GM21390 (cell line): Measurements from ENCODE around the gene NACAD.
A peak's percentile ranks its signal among the peaks of the same experiment; 100 is the strongest.

Experiments used
- ATAC-seq: cut with Tn5 transposase; IDR thresholded peaks from one replicate; pipeline ENCODE4 v1.9.1; 2021; ENCODE audit not compliant: unreplicated experiment

NACAD gene

GRCh38 chr7:45088821-45089340 lies at the start of gene NACAD:
Gene NACAD (minus strand): TSS chr7:45088969. CDS start chr7:45088894, 75 bp downstream.
- ATAC-seq: no peak

DNA sequence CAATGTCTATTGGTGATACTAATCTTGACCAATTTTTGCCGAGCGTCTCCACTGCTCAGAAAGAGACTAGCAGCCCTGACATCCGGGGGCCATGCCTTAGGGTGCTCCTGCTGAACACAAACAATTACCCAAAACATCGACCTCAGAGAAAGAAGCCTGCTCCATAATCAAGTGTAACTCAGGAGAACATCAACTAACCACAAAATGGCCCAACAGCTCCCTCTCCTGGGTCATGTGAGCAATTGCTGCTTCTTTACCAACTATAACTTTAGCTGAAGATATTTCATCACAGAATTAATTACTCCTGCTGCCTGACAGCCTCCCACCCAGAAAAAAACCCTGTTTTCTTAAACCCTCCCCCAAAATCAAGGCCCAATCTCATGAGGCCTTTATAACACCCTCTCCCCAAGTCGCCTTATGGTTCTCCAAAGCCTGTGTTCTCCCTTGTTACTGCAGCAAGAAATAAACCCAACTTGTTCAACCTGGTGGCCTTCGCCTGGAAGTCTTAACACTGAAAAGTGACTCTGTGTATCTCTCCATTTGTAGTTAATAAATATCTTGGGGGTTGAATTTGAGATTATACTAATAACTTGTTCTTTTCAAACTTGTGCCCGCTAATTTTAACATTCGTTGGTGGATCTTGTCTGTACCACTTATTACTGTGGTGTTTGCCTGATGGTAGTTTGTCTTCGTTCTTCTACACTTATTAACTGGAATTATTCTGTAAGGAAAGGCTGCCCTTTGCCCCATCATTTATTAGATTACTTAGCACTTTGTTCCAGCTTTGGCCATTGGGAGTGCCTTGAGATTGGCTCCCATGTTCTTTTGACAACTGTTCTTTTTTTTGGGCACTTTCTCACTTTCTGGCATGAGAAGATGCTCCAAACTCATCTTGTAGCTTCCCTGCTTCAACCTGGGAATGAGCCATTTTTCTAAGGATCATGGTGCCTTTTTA lies 47.6 kb upstream of the NACAD start:
- ATAC-seq: peak; percentile 69

GRCh38 chr7:45133877-45134276 lies 45.1 kb upstream of the NACAD start:
- ATAC-seq: no peak

DNA sequence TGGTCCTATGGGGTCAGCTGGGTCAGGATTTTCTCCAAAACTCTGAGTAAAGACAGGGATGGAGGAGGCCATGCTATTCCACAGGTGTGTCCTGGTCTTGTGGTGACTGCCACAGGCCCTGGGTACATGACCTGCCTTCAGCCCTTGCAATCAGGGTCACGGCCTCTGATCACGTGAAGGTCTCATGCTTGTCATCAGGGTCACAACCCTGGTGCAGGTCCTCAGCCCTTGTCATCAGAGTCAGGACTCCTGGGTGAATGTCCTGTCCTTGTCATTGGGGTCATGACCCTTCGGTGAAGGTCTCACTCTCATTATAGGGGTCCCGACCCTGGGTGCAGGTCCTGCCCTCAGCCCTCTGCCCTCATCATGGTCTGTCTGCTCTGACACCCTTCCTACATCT lies 44.6 kb upstream of the NACAD start:
- ATAC-seq: no peak

- no peak for ATAC-seq
These were observed 44.0 kb upstream of the NACAD start for GRCh38 chr7:45132708-45133320.

GRCh38 chr7:45131891-45132290 lies 43.1 kb upstream of the NACAD start:
- no peak for ATAC-seq

DNA sequence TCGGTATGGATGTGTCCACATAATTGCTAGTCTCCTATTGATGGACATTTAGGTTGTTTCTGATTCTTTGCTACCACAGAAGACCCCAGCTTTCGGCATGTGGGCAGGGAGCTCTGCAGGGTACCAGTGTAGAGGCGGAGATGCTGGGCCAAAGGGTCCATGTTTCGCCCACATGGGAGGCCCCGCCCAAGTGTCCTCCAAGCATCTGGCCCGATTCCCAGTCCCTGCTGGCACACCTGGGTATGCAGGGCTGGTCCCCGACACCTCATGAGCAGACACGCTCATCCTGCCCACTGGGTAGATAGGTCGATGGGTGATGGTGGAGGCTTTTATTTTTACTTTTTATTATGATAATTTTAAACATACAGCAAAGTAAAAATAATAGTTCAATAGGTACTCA lies 42.1 kb upstream of the NACAD start:
- no peak for ATAC-seq

DNA sequence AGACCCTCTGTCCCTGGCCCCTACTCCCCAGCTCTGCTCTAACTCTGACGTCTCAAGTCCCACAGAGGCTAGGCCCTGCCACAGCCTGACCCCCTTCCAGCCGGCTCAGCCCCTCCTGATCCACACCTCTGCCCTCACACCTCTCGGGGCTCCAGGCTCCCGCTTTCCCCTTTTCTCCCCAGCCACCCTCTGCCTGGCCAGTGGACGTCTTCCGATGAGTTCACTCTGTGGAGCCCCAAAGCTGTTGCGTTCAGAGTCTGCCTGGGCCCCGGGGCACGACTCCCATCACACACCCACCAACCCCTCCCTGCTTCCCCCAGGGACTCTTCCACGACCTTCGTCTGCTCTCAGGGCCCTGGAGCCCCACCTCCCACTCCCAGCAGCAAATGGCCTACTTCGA lies 41.1 kb upstream of the NACAD start:
- no peak for ATAC-seq

DNA sequence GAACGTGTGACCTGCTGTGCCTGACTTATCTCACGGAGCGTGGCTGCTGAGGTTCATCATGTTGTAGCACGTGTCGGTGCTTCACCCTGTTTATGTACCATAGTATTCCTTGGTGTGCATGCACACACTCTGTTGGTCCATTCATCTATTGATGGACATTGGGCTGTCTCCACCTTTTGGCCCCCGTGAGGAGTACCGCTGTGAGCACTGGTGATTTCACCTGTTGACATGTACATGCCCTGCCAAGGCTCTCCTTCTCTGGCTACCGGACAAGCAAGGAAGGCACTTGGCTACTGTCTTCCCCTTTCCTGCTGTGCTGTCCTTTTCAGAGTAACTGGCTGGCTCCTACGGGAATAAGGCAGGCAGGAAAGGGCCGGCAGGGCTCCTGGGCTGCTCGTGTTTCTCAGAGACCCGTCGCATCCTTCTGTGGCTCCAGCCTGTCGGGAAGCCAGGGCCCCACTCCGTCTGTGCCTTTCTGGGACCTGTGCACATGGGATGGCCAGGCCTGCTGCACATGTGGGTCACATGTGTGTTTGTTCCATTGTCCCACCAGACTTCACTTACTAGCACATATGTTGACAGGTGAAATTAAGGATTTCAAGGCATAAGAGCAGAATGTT lies 40.5 kb upstream of the NACAD start:
- no peak for ATAC-seq

- no peak for ATAC-seq
These were observed 38.2 kb upstream of the NACAD start for GRCh38 chr7:45126920-45127319.

DNA sequence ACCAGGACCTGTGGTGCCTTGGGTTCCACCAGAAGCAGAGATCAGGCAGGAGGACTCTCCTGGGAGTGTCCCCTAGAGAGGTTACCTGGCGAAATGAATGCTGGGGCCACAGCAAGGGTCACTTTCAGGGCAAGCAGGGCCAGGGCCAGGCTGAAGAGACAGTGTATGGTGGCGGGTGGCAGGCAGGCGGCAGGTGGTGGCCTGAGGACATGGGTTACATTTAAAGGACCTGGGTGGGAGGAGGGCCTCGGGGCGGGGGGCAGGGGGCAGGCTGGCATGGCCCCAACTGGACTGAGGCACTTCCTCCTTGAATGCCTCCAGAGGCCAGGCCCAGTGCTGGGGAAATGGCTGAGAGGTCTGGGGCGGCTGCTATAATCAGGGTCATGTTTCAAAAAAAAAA lies 37.4 kb upstream of the NACAD start:
- no peak for ATAC-seq

DNA sequence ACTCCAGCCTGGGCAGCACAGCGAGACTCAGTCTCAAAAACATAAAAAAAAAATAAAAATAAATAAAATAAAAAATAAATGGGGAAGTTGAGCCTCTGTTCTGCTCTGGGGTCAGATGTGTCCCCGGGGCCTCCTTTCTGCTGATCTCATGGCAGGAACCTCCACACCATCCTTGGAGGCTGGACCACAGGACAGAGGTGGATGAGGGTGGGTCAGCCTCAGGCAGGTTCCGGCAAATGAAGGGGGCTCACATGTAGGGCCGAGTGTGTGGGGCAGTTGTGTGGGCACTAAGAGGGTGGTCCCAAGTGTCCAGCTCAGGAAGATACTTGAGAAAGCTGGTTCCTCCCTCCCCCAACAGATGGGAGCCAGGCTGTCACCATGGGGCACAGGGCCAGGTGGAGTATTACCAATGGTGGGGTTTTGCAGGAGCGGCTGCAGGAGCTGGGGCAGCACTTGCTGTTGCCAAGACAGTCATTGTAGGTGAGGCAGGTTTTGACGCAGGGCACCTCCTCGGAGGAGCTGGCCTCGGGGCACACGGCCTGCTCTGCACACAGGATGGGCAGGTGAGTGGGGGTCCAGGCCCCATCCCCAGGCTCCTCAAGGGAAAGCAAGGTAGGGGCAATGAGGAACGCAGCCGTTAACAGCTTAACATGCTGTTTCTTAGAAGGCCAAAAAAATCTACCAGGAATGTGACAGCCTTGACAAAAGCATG lies 36.6 kb upstream of the NACAD start:
- no peak for ATAC-seq

- ATAC-seq: no peak
These were observed 35.3 kb upstream of the NACAD start for GRCh38 chr7:45123913-45124710.

DNA sequence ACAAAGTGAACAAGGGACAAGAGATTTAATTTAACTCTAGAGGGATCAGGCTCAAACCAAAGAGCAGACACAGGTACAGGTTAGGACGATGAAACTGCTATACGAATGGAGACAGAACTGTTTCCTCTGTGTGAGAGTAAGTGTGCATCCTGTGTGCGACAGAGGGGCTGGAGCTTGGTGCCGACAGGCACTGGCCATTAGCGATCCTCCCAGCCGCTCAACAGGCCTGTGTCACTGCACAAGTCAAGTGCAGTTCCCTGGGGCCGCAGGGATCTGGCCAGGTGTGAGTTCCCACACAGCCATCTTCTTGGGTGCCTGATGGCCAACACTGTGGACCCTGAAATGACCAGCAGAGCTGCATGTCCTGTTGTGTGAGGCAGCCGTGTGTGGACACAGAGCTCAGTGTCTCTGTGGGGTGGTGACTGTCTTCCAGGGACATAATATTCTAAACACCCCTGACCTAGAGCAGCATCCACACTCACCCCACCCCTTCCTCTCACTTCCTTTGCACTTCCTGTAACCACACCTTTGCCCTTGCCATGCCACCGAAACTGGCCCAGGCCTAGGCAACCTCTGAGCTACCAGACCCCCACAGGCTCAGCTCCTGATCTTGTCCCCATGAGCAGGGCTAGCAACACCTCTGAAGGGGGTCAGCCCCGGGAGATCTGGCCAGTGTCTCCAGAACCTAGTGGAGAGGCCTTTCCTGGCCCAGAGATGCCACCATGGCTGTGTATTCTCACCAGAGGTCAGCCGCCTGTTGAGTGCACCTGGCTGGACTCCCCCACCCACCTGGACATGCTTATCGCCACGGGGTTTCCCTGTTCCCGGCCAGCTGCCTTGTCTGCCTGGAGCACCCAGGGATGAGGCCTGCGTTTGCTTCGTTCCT lies 34.4 kb upstream of the NACAD start:
- no peak for ATAC-seq

GRCh38 chr7:45119550-45119949 lies 30.8 kb upstream of the NACAD start:
- no peak for ATAC-seq

DNA sequence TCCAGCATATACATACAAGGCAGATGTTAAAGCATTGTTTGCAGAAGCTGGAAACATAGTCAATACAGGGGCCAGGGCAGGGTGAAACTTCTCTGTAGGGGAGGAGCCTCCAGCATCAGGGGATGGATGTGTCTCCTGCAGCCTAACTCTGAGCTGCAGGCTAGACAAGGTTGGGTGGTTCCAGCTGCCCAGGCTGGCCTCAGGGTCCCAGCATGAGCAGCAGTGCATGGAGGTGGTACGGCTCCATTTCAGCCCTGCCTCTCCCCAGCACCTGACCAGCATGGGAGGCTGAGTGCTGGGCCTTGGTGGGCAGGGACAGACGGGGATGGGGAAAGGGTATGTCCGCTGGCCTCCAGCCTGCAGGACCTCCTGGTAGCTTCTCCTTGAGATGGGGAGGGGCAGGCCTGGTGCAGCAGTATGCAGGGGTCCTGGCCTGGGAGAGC lies 30.1 kb upstream of the NACAD start:
- no peak for ATAC-seq

DNA sequence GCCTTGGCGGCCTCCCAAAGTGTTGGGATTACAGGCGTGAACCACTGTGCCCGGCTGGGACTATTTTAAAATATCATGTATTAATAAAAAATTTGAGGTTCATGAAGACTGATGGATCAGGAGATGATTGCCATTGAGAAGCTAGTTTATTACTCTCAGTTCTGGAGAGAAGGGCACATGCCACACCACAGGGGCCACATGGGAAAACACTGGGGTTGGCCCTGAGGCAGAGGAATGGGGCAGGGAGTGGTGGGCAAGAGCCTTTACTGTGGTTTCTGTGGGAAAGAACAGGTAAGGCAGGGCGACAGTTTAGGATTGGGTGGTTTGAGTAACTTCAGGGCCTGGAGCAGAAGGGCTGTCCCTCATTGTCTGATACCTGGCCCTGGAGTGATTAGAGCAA lies 29.5 kb upstream of the NACAD start:
- no peak for ATAC-seq

DNA sequence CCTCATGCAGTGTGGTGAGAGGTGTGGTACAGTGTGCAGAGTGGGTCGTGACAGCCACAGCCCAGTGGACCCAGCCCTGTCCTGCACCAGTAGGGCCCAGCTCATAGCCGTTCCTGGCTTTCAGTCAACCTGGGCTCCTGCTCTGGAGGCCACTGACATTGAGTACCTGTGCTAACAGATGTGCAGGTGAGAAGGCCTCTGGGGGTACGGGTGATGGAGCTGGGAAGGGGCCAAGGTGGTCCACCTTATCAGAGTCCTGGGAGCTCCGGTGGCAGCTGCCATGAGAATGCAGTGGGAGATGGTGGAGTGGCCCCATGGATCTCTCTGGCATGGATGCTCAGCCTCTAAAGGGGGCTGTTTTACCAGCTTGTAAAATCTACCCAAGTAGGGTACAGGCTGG lies 28.8 kb upstream of the NACAD start:
- ATAC-seq: no peak

DNA sequence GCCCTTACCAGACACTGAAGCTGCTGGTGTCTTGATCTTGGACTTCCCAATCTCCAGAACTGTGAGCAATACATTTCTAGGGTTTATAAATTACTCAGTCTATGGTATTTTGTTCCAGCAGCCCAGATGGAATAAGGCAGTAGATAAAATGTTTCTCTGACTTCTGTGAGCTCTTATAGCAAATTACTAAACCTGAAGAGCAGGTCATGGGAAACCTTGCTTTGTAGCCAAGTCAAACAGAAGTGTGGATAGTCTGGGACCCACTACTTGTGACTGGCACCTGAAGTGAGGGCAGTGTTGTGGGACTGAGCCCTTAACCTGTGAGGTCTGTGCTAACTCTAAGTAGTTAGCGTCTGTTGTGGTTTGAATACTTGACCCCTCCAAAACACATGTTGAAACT lies 27.3 kb upstream of the NACAD start:
- no peak for ATAC-seq
